ENCODE data around the gene KDM4C. TPM values are rescaled to one million over a fixed set of nuclear protein-coding genes. Genes with fewer than 3 reads are reported as not detected.

The KDM4C gene
- total RNA-seq, 1 experiment from 2014 or later = 4.8 TPM

GRCh38 chr9:7145361-7146069, 387.7 kb downstream of the KDM4C start:
- Histone ChIP-seq H3K36me3 (ENCODE audit: insufficient read depth, low read length, poor library complexity, severe bottlenecking) (no peaks in the 10 kb centered on the region), H3K27me3 (replicated peaks; ENCODE audit: insufficient read depth, low read depth, low read length, poor library complexity) (no peaks in the 10 kb centered on the region), H3K4me3 (ENCODE audit: low read depth, low read length, poor library complexity, severe bottlenecking) (no peak overlapping the region), H3K27ac (ENCODE audit: low read depth, low read length, poor library complexity, severe bottlenecking) (no peak overlapping the region), H3K9me3 (ENCODE audit: low read depth, low read length, poor library complexity, severe bottlenecking) (no peaks in the 10 kb centered on the region), H3K4me1 (ENCODE audit: insufficient read depth, low read length, poor library complexity, severe bottlenecking) (no peaks in the 10 kb centered on the region)
- no TSS peak for BruUV-seq (replicated peaks)
- no peak for DNase-seq (ENCODE audit: low spot score)
- POLR2A ChIA-PET (ENCODE audit: low non-redundant PET) = no interaction called here
- intact Hi-C loops (cut with micrococcal nuclease; ENCODE audit: unreplicated experiment) = no loop called here
- CTCF ChIA-PET = no interaction called here
- no peak for TF ChIP-seq EZH2 (IDR thresholded peaks at IDR 0.05; ENCODE audit: borderline replicate concordance, low read depth, low read length, poor library complexity, severe bottlenecking)
- TF ChIP-seq, protein P1, sequence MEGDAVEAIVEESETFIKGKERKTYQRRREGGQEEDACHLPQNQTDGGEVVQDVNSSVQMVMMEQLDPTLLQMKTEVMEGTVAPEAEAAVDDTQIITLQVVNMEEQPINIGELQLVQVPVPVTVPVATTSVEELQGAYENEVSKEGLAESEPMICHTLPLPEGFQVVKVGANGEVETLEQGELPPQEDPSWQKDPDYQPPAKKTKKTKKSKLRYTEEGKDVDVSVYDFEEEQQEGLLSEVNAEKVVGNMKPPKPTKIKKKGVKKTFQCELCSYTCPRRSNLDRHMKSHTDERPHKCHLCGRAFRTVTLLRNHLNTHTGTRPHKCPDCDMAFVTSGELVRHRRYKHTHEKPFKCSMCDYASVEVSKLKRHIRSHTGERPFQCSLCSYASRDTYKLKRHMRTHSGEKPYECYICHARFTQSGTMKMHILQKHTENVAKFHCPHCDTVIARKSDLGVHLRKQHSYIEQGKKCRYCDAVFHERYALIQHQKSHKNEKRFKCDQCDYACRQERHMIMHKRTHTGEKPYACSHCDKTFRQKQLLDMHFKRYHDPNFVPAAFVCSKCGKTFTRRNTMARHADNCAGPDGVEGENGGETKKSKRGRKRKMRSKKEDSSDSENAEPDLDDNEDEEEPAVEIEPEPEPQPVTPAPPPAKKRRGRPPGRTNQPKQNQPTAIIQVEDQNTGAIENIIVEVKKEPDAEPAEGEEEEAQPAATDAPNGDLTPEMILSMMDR (conservative IDR thresholded peaks at IDR 0.05; ENCODE audit: low read depth, low read length) = no peak

DNA sequence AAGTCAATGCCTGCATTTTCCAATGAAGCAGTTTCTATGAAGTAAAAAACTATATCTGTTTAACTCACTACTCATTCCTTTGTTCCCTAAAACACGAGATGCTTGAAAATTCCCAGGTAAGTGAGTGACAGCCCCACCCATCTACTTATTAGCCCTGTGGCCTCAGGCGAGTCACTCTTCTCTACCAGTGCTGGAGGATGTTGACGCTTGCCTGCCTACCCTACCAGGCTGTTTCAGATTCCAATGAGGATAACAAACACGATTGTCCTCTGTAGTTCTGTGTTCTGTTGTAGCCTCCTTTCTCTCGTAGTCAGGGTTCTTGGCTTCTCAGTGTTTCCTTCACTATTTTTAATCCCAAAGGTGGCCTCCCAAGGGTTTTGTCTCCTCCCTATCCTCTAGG, 388.8 kb downstream of the KDM4C start:
- no peaks in the 10 kb centered on the region for H3K9me3 ChIP-seq (ENCODE audit: low read depth, low read length, poor library complexity, severe bottlenecking)
- H3K4me3 ChIP-seq (ENCODE audit: low read depth, low read length, poor library complexity, severe bottlenecking) = no peak overlapping the region
- H3K27ac ChIP-seq (ENCODE audit: low read depth, low read length, poor library complexity, severe bottlenecking) = no peak overlapping the region
- POLR2A ChIA-PET (ENCODE audit: low non-redundant PET) = no interaction called here
- DNase-seq (ENCODE audit: low spot score) = no peak
- intact Hi-C loops (cut with micrococcal nuclease; ENCODE audit: unreplicated experiment) = no loop called here
- no peaks in the 10 kb centered on the region for H3K36me3 ChIP-seq (ENCODE audit: insufficient read depth, low read length, poor library complexity, severe bottlenecking)
- H3K4me1 ChIP-seq (ENCODE audit: insufficient read depth, low read length, poor library complexity, severe bottlenecking) = no peaks in the 10 kb centered on the region
- CTCF ChIA-PET = no interaction called here
- TF ChIP-seq, protein P1 (conservative IDR thresholded peaks at IDR 0.05; ENCODE audit: low read depth, low read length) = no peak
- TF ChIP-seq EZH2 (IDR thresholded peaks at IDR 0.05; ENCODE audit: borderline replicate concordance, low read depth, low read length, poor library complexity, severe bottlenecking) = no peak
- H3K27me3 ChIP-seq (replicated peaks; ENCODE audit: insufficient read depth, low read depth, low read length, poor library complexity) = no peaks in the 10 kb centered on the region
- BruUV-seq (replicated peaks) = no TSS peak

DNA sequence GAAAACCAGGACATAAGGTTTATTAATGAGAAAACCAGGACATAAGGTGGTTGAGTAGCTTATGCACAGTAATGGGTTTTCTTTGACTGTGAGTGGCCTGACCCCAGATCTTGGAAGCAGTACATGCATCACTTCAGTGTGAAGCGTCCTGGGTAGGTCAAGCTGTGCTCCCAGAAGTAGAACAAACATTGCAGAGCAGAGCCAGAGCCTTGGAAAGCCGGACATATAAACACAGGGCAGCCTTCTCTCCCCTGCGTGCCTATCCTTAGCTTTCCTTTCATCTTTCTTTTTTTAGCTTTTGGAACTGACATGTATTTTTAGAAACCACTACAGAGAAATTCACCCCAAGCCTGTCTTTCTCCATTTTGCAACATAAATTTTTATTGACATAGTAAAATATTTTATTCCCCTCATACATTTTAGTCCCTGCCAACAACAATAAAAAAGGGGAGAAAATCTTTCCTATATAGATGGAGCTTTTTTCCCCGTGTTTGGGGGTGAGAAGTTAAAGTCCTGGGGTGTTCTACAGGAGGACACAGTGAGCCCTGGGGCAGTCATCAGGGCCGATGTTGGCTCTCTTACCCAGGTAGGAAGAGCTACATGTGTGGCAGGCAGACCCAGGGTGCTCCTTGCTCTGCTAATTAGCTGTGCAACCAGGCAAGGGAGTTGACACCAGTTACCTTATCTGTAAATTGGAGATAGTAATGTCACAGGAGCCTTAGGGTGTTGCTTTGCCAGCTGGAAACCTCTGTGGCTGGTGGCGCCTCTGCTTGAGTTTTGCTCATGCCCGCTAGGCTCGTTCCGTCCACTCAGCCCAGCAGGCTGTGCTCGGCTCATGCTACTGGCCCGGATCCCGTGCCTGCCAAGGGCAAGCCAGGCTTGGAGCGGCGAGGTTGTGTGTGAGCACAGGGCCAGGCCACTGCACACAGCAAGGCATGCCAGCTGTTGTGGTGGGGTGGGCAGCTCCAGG, 389.6 kb downstream of the KDM4C start:
- no peak overlapping the region for H3K4me3 ChIP-seq (ENCODE audit: low read depth, low read length, poor library complexity, severe bottlenecking)
- no TSS peak for BruUV-seq (replicated peaks)
- POLR2A ChIA-PET (ENCODE audit: low non-redundant PET) = no interaction called here

More for the DNA sequence above, 389.6 kb downstream of the KDM4C start:
- no peak for DNase-seq (ENCODE audit: low spot score)
- Histone ChIP-seq H3K27me3 (replicated peaks; ENCODE audit: insufficient read depth, low read depth, low read length, poor library complexity) (no peaks in the 10 kb centered on the region), H3K27ac (ENCODE audit: low read depth, low read length, poor library complexity, severe bottlenecking) (no peak overlapping the region), H3K4me1 (ENCODE audit: insufficient read depth, low read length, poor library complexity, severe bottlenecking) (no peaks in the 10 kb centered on the region), H3K9me3 (ENCODE audit: low read depth, low read length, poor library complexity, severe bottlenecking) (no peaks in the 10 kb centered on the region), H3K36me3 (ENCODE audit: insufficient read depth, low read length, poor library complexity, severe bottlenecking) (no peaks in the 10 kb centered on the region)
- CTCF ChIA-PET = no interaction called here
- TF ChIP-seq EZH2 (IDR thresholded peaks at IDR 0.05; ENCODE audit: borderline replicate concordance, low read depth, low read length, poor library complexity, severe bottlenecking) = no peak
- TF ChIP-seq, protein P1 (conservative IDR thresholded peaks at IDR 0.05; ENCODE audit: low read depth, low read length) = no peak
- intact Hi-C loops (cut with micrococcal nuclease; ENCODE audit: unreplicated experiment) = no loop called here
